NCI-H82 treated with DMSO at 0.1 percent for 48 hours (cell line): ENCODE data around the gene UGT2A1.
"Not testable (repeated sequence)": the region's sequence is repeated elsewhere in the genome, so short reads cannot be mapped to it uniquely, and the experiment has no call there.

Experiments
- DNase-seq: peaks from one replicate; lab custom pipeline; 2025; ENCODE audit not compliant: unreplicated experiment; lab: John Stamatoyannopoulos, UW

UGT2A1 gene

DNA sequence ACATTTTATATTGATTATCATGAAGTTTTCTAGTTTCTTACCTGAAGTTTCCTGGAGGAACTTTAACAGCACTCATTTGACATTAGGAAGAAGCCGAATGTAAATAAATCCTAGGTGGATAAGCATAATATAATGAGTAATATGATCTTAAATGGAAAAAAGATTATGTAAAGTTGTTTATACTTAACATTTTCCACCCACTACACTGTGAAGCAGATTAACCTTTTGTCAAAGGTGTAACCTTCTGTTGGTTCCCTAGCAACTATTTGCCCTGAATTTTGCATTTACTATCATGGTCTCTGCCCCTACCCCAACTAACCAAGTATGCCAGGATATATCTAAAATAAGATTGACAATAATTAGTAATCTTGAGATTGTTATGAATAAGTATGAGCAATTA is at the start of gene UGT2A1:
Gene UGT2A1 (minus strand): TSS at position 101 of the 400 bp plus-strand sequence. CDS start 5,603 bp downstream, outside the sequence.
- DNase-seq, result no peak

- DNase-seq, result no peak
These were observed 49.2 kb upstream of the UGT2A1 start for GRCh38 chr4:69702201-69702600.

DNA sequence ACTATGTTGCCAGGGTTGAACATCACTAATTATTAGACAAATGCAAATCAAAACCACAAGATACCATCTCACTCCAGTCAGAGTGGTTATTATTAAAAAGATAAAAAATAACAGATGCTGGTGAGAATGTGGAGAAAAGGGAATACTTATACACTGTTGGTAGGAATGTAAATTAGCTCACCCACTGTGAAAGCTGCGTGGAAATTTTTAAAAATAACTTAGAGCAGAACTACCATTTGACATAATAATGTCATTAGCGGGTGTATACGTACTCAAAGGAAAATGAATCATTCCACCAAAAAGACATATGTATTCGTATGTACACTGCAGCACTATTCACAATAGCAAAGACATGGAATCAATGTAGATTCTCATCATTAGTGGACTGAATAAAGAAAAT is 48.6 kb upstream of the UGT2A1 start:
- DNase-seq, result no peak

DNA sequence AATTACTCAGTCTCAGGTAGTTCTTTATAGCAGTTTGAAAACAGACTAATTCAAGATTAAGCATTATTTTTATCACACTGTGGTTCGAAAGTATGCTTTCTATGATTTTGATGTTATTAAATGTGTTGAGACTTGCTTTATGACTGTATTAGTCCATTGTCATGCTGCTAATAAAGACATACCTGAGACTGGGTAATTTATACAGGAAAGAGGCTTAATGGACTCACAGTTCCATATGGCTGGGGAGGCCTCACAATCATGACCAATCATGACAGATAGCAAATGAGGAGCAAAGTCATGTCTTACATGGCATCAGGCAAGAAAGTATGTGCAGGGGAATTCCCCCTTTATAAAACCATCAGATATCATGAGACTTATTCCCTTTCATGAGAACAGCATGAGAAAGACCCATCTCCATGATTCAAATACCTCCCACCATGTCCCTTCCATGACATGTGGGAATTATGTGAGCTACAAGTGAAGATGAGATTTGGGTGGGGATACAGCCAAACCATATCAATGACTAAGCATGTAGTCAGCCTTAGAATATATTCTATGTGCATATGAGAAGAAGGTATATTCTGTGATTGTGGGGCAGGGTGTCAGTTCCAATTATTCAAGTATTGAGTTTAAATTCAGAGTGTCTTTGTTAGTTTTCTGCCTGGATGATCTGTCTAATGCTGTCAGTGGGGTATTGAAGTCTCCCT is 44.6 kb upstream of the UGT2A1 start:
- DNase-seq, result no peak

DNA sequence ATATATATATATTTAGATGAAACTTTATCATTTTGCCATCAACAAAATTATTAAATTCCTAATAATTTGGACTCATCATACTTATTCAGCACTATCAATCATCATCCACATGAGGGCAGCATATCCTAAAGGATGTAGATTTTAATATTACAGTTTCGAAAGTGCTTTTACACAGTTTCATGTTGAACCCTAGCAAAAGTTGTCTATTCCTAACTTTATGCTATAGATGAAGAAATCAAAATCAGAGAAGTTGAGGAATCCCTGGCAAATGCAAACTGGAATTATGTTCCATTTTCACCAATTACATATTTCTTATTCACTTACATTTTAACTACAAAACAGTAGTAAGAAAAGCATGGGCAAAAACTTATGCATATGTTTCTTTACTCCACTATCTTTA is 36.6 kb upstream of the UGT2A1 start:
- peak; percentile 1 for DNase-seq

DNA sequence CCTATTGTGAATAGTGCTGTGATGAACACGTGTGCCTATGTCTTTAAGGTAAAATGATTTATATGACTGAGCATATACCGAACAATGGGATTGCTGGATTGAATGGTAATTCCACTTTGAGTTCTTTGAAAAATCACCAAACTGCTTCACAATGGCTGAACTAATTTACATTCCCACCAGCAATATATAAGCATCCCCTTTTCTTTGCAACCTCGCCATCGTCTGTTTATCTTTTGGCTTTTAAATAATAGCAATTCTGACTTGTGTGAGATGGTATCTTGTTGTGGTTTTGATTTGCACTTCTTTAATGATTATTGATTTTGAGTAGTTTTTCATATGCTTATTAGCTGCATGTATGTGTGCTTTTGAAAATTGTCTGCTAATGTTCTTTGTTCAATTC is 31.8 kb upstream of the UGT2A1 start:
- DNase-seq, result no peak

DNA sequence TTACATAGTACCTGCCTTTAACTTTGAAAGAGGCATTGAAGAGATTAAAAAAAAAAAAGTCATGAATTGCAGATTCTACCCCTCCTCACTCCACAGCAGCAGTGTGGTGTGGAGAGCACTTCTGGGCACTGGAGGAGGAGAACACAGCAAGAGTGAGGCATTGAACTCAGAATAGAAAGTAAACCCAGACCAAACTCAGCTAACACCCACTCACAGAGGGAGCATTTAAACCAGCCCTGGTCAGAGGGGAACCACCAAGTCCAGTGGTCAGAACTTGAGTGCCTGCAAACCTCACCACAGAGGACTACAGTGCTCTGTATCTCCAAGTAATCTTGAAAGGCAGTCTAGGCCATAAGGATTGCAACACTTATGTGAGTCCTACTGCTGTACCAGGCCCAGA is 15.6 kb upstream of the UGT2A1 start:
- no peak for DNase-seq

DNA sequence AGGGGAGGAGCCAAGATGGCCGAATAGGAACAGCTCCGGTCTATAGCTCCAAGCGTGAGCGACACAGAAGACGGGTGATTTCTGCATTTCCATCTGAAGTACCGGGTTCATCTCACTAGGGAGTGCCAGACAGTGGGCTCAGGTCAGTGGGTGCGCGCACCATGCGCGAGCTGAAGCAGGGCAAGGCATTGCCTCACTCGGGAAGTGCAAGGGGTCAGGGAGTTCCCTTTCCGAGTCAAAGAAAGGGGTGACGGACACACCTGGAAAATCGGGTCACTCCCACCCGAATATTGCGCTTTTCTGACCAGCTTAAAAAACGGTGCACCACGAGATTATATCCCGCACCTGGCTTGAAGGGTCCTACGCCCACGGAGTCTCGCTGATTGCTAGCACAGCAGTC is 11.0 kb upstream of the UGT2A1 start:
- DNase-seq, result not testable (repeated sequence)

DNA sequence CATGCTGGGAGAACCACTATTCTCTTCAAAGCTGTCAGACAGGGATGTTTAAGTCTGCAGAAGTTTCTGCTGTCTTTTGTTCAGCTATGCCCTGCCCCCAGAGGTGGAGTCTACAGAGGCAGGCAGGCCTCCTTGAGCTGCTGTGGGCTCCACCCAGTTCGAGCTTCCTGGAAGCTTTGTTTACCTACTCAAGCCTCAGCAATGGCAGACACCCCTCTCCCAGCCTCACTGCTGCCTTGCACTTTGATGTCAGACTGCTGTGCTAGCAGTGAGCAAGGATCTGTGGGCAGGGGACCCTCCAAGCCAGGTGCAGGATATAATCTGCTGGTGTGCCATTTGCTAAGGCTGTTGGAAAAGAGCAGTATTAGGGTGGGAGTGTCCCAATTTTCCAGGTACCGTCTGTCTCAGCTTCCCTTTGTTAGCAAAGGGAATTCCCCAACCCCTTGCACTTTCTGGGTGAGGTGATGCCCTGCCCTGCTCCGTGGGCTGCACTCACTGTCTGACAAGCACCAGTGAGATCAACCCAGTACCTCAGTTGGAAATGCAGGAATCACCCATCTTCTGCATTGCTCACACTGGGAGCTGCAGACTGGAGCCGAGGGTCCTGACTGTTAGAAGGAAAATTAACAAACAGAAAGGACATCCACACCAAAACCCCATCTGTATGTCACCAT is 8.2 kb upstream of the UGT2A1 start:
- not testable (repeated sequence) for DNase-seq

GRCh38 chr4:69658133-69658532 is 5.1 kb upstream of the UGT2A1 start:
- no peak for DNase-seq

DNA sequence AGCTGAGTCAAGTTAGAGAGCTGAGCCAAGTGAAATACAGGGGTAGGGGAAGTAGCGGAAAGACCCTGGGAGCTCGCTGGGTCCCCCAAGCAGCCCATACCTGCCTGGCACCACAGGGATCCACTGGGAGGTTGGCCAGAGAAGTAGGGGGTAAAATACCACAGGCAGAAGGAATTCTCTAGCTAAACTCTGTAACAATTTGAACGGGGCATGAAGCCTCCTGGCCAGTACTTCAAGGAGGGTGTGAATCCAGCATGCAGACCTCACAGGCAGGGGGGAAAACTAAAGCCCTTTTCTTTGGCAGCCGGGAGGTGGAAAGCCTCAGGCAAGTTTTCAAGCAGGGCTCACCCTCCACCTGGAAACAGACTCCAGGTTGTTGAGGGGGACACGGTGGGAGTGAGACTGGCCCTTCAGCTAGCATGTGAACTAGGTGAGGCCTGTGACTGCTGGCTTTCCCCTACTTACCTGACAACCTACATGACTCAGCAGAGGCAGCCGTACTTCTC is 3.7 kb upstream of the UGT2A1 start:
- DNase-seq, result no peak

DNA sequence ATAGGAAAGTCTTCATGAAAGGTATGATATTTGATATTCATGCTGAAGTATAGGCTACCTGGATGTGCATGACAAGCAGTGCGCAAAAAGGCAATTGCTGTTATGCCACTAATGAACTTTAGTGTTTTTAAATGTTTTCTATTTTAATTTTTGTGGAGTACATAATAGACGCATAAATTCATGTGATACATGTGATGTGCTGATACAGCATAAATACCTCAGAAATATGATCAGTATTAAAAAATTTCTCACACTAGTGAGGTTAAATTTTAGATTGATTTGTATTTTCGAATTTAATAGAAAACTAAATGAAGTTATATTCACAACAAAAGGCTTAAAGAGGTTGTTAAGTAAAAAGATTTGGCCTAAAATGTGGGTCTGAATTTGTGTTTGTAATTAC is 2.2 kb downstream of the UGT2A1 start:
- no peak for DNase-seq

- no peak for DNase-seq
These were observed 3.4 kb downstream of the UGT2A1 start for GRCh38 chr4:69649629-69650028.

- DNase-seq, result no peak
These were observed 3.8 kb downstream of the UGT2A1 start for GRCh38 chr4:69649207-69649606.

GRCh38 chr4:69642961-69643360 is 10.1 kb downstream of the UGT2A1 start:
- no peak for DNase-seq

DNA sequence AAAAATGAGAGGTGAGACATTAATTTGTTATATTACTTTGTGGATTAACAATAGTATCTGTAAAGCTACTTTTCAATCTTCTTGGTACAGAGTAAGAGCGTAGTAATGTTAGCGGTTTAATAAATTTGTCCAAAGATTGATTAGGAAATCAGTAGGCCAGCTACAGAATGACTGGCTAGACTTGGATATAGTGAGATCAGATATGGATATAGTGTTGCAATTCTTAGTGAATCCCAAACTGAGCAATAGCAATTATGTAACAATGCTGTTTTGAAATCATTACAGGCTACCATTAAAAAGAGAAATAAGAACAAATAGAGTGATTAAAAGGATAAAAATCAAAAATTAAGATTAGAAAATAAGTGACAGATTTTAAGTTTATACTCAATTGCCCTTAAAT is 12.8 kb downstream of the UGT2A1 start:
- DNase-seq, result no peak

GRCh38 chr4:69639542-69639941 is 13.5 kb downstream of the UGT2A1 start, which contains the start of gene UGT2A2:
UGT2A2 (minus strand) TSS chr4:69639642; CDS start chr4:69639640, 2 bp downstream.
- no peak for DNase-seq

GRCh38 chr4:69617083-69617694 is 35.9 kb downstream of the UGT2A1 start:
- no peak for DNase-seq

DNA sequence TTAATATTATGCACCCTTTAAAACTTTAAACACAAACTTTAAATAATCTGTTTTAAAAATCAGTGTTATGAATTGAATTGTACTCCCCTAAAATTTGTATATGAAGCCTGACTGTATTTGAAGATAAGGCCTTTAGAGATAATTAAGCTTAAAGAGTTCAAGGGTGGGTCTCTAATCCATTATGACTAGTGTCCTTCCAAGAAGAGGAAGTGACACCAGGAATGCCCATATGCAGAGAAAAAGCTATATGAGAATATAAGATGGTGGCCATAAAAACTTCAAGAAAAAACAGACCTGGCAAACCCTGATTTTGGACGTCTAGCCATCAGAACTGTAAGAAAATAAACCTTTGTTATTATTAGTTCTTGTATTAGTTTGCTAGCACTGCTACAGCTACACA is 42.6 kb downstream of the UGT2A1 start:
- no peak for DNase-seq

DNA sequence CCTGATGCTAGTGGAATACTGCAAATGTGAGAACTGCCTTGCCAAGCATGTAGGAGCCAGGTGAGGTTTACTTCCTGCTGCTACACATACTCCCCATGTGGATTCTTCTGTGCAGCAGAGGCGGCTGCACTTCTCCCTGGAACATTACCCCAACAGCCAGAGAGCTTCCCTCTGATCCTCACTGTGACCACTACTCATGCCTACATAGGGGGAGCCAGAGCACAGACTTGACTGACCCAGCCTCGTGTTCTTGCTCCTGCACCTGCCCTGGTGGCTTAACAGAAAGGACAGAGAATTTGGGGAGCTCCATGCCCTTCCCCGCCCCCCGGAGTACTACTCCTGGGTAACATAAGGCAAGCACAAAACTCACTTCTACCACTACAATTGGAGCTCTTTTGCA is 52.0 kb downstream of the UGT2A1 start:
- no peak for DNase-seq

DNA sequence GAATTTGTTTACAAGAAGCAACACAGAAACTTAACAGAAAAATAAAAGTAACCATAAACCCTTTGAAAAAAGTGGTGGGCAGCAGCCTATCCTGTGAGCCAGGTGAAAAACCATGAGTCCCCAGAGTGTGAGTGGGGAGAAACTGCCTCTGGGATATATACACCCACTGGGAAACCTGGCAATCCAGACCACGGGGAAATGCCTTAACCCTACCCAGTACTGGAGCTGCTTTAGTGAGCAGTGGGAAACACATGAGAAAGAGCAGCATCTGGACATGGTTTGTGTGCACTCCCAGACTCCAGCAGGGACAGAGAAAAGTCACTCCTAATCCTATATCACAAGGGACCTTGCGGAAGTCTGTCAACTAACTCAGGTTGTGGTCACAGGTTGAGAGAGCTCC is 53.0 kb downstream of the UGT2A1 start:
- DNase-seq, result no peak

DNA sequence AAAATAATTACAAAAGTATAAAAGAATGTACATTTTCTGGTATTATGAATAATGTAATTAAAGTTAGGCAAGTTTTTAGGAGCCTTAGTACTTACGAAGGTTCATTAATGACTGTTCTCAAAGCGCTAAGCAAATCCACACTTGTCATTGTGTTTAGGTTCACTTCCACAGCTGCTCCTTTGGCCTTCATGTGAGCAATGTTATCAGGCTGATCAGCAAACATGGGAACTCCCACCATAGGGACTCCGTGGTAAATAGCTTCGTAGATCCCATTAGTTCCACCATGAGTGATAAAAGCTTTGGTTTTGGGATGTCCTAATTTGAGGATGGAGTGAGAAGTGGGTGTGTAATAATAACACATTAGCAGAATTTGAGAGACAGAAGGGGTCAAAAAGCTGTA is 58.7 kb downstream of the UGT2A1 start:
- no peak for DNase-seq
